D341Med (cell line): ENCODE data around the gene SOCS6.
A peak's percentile ranks its signal among the peaks of the same experiment; 100 is the strongest.

Source experiments
- DNase-seq: peaks from one replicate; pipeline ENCODE4 v3.0.0; 2012; ENCODE audit warnings: low spot score

Gene SOCS6

GRCh38 chr18:70288171-70288850, 534 bp upstream of the SOCS6 start:
- peak; percentile 84 for DNase-seq

- DNase-seq = peak; percentile 86
Observed at GRCh38 chr18:70289351-70290312, 787 bp downstream of the SOCS6 start.

GRCh38 chr18:70290482-70291294, 1.8 kb downstream of the SOCS6 start:
- peak; percentile 31 for DNase-seq

- DNase-seq = no peak
Observed at GRCh38 chr18:70291295-70291574, 2.4 kb downstream of the SOCS6 start.

GRCh38 chr18:70292628-70293027, 3.8 kb downstream of the SOCS6 start:
- DNase-seq = no peak

- DNase-seq = no peak
Observed at GRCh38 chr18:70293166-70293565, 4.3 kb downstream of the SOCS6 start.

- no peak for DNase-seq
Observed at GRCh38 chr18:70294471-70295191, 5.8 kb downstream of the SOCS6 start.

- peak; percentile 28 for DNase-seq
Observed at GRCh38 chr18:70295192-70296188, 6.6 kb downstream of the SOCS6 start.

- DNase-seq = peak; percentile 21
Observed at GRCh38 chr18:70296289-70296688, 7.4 kb downstream of the SOCS6 start.

GRCh38 chr18:70296781-70297180, 7.9 kb downstream of the SOCS6 start:
- no peak for DNase-seq

- DNase-seq = peak; percentile 40
Observed at GRCh38 chr18:70299393-70299792, 10.5 kb downstream of the SOCS6 start.

GRCh38 chr18:70301667-70302066, 12.8 kb downstream of the SOCS6 start:
- DNase-seq = no peak

- no peak for DNase-seq
Observed at GRCh38 chr18:70308555-70309294, 19.9 kb downstream of the SOCS6 start.

- no peak for DNase-seq
Observed at GRCh38 chr18:70310560-70311320, 21.9 kb downstream of the SOCS6 start.

- DNase-seq = no peak
Observed at GRCh38 chr18:70311726-70312125, 22.9 kb downstream of the SOCS6 start.

GRCh38 chr18:70313640-70314039, 24.8 kb downstream of the SOCS6 start:
- no peak for DNase-seq

- DNase-seq = no peak
Observed at GRCh38 chr18:70314151-70314782, 25.4 kb downstream of the SOCS6 start.

GRCh38 chr18:70319187-70319586, 30.3 kb downstream of the SOCS6 start:
- no peak for DNase-seq

GRCh38 chr18:70321616-70322015, 32.8 kb downstream of the SOCS6 start:
- DNase-seq = no peak
